Measurements from ENCODE around the gene VWCE. TPM values are rescaled to one million over a fixed set of nuclear protein-coding genes. Genes with fewer than 3 reads are reported as not detected.
A peak's percentile ranks its signal among the peaks of the same experiment; 100 is the strongest.

VWCE gene
- total RNA-seq, 1 donor from 2014 or later, result 34.0 TPM

DNA sequence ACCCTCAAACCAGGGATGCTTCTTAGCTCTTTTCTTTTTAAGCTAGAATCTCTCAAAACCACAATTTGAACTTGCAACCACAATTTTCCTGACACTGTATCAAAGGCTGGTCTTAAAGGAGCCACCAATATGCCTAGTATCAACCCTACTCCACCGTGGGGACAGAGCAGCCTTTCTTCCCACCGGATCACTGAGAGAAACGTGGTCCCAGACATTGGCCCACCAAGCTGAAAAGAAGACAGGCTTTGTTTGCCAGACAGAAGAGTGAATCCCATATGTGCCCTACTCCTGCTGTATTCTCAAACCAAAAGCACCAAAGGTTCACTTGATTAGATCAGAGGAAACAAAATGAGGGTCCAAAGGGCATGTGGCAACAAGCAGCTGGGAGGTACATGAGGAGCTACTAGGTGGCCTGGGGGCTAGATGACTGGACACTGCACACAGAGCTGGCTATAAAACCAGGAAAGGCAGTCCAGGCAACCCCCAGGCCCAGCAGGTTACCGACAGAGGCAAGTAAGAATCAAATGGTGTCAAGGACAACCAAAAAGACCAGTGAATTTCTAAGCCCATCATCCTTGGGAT lies 3.6 kb upstream of the VWCE start:
- DNase-seq (ENCODE audit: low spot score, unreplicated experiment), result no peak
- H3K27ac Mint-ChIP-seq, result no peak overlapping the region
- peaks cover 26% of the 10 kb centered on the region for H3K36me3 Mint-ChIP-seq (ENCODE audit: insufficient read depth)
- no peaks in the 10 kb centered on the region for H3K9me3 Mint-ChIP-seq (ENCODE audit: low read depth)
- peaks cover 8% of the 10 kb centered on the region for H3K4me1 Mint-ChIP-seq (ENCODE audit: low read depth)
- TF ChIP-seq, protein P1, sequence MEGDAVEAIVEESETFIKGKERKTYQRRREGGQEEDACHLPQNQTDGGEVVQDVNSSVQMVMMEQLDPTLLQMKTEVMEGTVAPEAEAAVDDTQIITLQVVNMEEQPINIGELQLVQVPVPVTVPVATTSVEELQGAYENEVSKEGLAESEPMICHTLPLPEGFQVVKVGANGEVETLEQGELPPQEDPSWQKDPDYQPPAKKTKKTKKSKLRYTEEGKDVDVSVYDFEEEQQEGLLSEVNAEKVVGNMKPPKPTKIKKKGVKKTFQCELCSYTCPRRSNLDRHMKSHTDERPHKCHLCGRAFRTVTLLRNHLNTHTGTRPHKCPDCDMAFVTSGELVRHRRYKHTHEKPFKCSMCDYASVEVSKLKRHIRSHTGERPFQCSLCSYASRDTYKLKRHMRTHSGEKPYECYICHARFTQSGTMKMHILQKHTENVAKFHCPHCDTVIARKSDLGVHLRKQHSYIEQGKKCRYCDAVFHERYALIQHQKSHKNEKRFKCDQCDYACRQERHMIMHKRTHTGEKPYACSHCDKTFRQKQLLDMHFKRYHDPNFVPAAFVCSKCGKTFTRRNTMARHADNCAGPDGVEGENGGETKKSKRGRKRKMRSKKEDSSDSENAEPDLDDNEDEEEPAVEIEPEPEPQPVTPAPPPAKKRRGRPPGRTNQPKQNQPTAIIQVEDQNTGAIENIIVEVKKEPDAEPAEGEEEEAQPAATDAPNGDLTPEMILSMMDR (IDR thresholded peaks at IDR 0.05; ENCODE audit: unreplicated experiment), result no peak
- no peak overlapping the region for H3K4me3 Mint-ChIP-seq (ENCODE audit: low read depth)
- H3K27me3 Mint-ChIP-seq, result peaks cover 1% of the 10 kb centered on the region

DNA sequence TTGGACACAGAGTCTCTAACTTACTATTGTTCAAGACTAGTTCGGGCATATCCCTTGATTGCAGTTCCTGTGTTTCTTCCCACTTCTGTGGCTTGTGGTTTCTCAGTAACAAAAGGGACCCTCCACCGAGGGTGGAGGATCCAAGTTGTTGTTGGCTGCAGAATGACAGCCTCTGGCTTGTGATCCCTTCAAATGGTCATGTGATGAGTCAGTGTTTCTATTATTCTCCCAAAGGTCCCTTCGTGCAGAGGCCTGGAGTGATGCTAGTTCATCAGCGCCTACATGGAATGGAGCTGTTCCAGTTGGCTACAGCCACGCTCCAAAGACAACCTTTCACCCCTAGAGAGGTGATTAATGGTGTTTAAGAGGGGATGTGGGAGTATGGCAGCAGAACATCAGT lies 2.6 kb upstream of the VWCE start:
- H3K9me3 Mint-ChIP-seq (ENCODE audit: low read depth), result no peaks in the 10 kb centered on the region
- peak overlapping the region; percentile 17 for H3K4me3 Mint-ChIP-seq (ENCODE audit: low read depth)
- DNase-seq (ENCODE audit: low spot score, unreplicated experiment), result no peak
- peaks cover 26% of the 10 kb centered on the region for H3K36me3 Mint-ChIP-seq (ENCODE audit: insufficient read depth)
- H3K27me3 Mint-ChIP-seq, result peaks cover 7% of the 10 kb centered on the region
- peak overlapping the region; percentile 43 for H3K27ac Mint-ChIP-seq
- peaks cover 13% of the 10 kb centered on the region for H3K4me1 Mint-ChIP-seq (ENCODE audit: low read depth)
- TF ChIP-seq, protein P1 (IDR thresholded peaks at IDR 0.05; ENCODE audit: unreplicated experiment), result no peak

DNA sequence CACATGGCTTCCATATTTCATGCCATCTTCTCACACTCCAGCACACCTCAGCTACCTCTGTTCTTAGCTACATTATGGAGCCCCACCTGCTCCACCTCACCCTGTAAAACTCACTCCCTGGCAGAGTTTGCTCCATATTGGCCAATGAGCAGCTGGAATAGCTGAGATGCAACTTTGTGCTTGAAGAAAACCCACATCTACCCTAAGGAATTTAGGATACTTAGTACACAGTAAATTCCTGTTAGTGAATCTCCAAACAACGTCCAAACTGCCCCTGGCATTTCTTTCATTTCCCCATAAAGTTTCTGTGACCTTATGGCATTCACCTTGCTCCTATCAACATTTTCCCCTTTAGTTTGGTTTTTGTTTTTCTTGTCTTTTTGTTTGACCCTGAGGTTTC lies 2.2 kb upstream of the VWCE start:
- DNase-seq (ENCODE audit: low spot score, unreplicated experiment), result no peak
- TF ChIP-seq, protein P1 (IDR thresholded peaks at IDR 0.05; ENCODE audit: unreplicated experiment), result no peak
- Mint-ChIP-seq H3K27me3 (peaks cover 10% of the 10 kb centered on the region), H3K9me3 (ENCODE audit: low read depth) (no peaks in the 10 kb centered on the region), H3K4me3 (ENCODE audit: low read depth) (peak overlapping the region; percentile 35), H3K4me1 (ENCODE audit: low read depth) (peaks cover 13% of the 10 kb centered on the region), H3K27ac (no peak overlapping the region), H3K36me3 (ENCODE audit: insufficient read depth) (peaks cover 26% of the 10 kb centered on the region)

DNA sequence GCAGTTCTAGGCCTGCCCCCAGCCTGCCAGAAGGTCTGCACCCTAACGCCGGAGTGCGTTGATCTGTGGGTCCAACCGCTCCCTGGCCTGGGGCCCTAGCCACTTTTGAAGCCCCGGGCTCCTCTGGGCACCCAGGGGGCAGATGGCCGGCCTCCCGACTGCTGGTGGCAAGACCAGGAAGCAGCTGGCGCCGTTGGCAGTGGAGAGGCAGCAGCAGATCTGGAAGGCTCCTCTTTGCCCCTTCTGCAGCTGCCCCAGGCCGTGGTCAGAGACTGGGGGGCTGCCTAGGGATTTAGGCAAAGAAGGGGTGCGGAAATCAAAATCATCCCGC lies 445 bp upstream of the VWCE start:
- no peaks in the 10 kb centered on the region for H3K9me3 Mint-ChIP-seq (ENCODE audit: low read depth)
- H3K27ac Mint-ChIP-seq, result no peak overlapping the region
- no peak for DNase-seq (ENCODE audit: low spot score, unreplicated experiment)
- TF ChIP-seq, protein P1 (IDR thresholded peaks at IDR 0.05; ENCODE audit: unreplicated experiment), result no peak
- peak overlapping the region; percentile 81 for H3K4me3 Mint-ChIP-seq (ENCODE audit: low read depth)
- H3K36me3 Mint-ChIP-seq (ENCODE audit: insufficient read depth), result peaks cover 17% of the 10 kb centered on the region
- peaks cover 10% of the 10 kb centered on the region for H3K27me3 Mint-ChIP-seq
- H3K4me1 Mint-ChIP-seq (ENCODE audit: low read depth), result peaks cover 13% of the 10 kb centered on the region

DNA sequence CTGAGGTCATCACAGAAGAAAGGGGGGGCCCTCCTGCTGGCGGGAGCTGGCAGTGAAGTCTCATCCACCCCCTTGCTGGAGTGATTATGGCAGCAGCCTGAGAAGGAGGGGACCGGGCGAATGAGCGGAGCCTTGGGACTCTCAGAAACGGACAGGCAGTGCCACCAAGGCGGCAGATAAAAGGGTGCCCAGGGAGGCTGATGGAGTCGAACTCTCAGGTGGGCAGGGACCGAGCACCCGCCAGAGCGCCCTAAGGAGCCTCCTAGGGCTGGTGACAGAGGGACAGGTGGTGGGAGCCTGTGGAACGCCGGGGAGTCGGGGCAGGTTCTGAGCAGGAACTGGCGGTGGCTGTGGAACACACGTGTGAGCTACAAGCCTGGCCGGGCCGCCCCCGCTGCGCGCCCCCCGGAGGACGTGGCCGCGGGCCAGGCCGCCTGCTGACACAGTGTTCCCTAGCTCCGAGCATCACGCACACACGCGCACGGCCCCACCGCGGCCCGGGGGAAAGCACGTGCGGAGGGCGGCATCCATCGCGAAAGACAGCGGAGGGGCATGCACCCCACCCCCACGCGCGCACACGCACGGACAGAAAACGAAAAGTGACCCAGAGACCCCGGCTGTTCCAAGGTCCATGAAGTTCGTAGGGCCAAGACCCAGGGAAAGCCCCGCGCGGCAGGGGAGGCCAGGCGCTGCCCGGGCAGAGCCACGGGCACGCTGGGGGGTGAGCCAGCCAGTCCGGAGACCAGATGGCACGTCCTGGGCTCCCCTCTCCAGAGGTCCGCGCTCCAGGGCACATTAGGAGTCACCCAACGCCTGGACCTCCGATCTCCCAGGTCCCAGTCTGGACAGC lies 1.0 kb downstream of the VWCE start:
- Mint-ChIP-seq H3K27me3 (peaks cover 10% of the 10 kb centered on the region), H3K36me3 (ENCODE audit: insufficient read depth) (peaks cover 15% of the 10 kb centered on the region), H3K27ac (peak overlapping the region; percentile 89), H3K9me3 (ENCODE audit: low read depth) (no peaks in the 10 kb centered on the region), H3K4me3 (ENCODE audit: low read depth) (peak overlapping the region; percentile 81), H3K4me1 (ENCODE audit: low read depth) (peaks cover 13% of the 10 kb centered on the region)
- TF ChIP-seq, protein P1 (IDR thresholded peaks at IDR 0.05; ENCODE audit: unreplicated experiment), result no peak
- DNase-seq (ENCODE audit: low spot score, unreplicated experiment), result peak; percentile 17

Data from progenitor cell of endocrine pancreas (in vitro differentiated cells).